Measurements from ENCODE around the gene BCL2L13.
"Not testable (repeated sequence)": the region's sequence is repeated elsewhere in the genome, so short reads cannot be mapped to it uniquely, and the experiment has no call there.

The BCL2L13 gene

GRCh38 chr22:17749605-17750395 is 111.2 kb downstream of the BCL2L13 start:
- peaks cover 0 to 5% of the 10 kb centered on the region in 2 donors for H3K36me3 ChIP-seq (ENCODE audit: control insufficient read depth in 1 of 2, insufficient read depth in 2 of 2, low read length in 2 of 2)
- H3K27me3 ChIP-seq (ENCODE audit: control insufficient read depth in 1 of 2, insufficient read depth in 2 of 2, low read length in 2 of 2) = no peaks in the 10 kb centered on the region
- H3K27ac ChIP-seq (ENCODE audit: low read depth, low read length) = no peak overlapping the region
- H3K9ac ChIP-seq (ENCODE audit: low read depth in 1 of 2, low read length in 2 of 2) = no peak overlapping the region
- no peaks in the 10 kb centered on the region for H3K4me1 ChIP-seq (ENCODE audit: control insufficient read depth in 1 of 2, insufficient read depth in 2 of 2, low read length in 2 of 2)
- no peak overlapping the region for H3K4me3 ChIP-seq (ENCODE audit: low read depth in 1 of 2, low read length in 2 of 2)
- H3K9me3 ChIP-seq (ENCODE audit: control insufficient read depth in 1 of 2, low read length in 2 of 2) = no peaks in the 10 kb centered on the region

GRCh38 chr22:17751596-17751995 is 113.0 kb downstream of the BCL2L13 start:
- Histone ChIP-seq H3K4me3 (ENCODE audit: low read depth in 1 of 2, low read length in 2 of 2) (no peak overlapping the region), H3K36me3 (ENCODE audit: control insufficient read depth in 1 of 2, insufficient read depth in 2 of 2, low read length in 2 of 2) (peaks cover 0 to 5% of the 10 kb centered on the region in 2 donors), H3K27me3 (ENCODE audit: control insufficient read depth in 1 of 2, insufficient read depth in 2 of 2, low read length in 2 of 2) (no peaks in the 10 kb centered on the region), H3K27ac (ENCODE audit: low read depth, low read length) (no peak overlapping the region), H3K4me1 (ENCODE audit: control insufficient read depth in 1 of 2, insufficient read depth in 2 of 2, low read length in 2 of 2) (no peaks in the 10 kb centered on the region), H3K9ac (ENCODE audit: low read depth in 1 of 2, low read length in 2 of 2) (no peak overlapping the region), H3K9me3 (ENCODE audit: control insufficient read depth in 1 of 2, low read length in 2 of 2) (no peaks in the 10 kb centered on the region)

- Histone ChIP-seq H3K4me3 (ENCODE audit: low read depth in 1 of 2, low read length in 2 of 2) (no peak overlapping the region), H3K9me3 (ENCODE audit: control insufficient read depth in 1 of 2, low read length in 2 of 2) (no peaks in the 10 kb centered on the region), H3K9ac (ENCODE audit: low read depth in 1 of 2, low read length in 2 of 2) (no peak overlapping the region), H3K27ac (ENCODE audit: low read depth, low read length) (no peak overlapping the region), H3K4me1 (ENCODE audit: control insufficient read depth in 1 of 2, insufficient read depth in 2 of 2, low read length in 2 of 2) (no peaks in the 10 kb centered on the region), H3K36me3 (ENCODE audit: control insufficient read depth in 1 of 2, insufficient read depth in 2 of 2, low read length in 2 of 2) (peaks cover 0 to 5% of the 10 kb centered on the region in 2 donors), H3K27me3 (ENCODE audit: control insufficient read depth in 1 of 2, insufficient read depth in 2 of 2, low read length in 2 of 2) (no peaks in the 10 kb centered on the region)
Measured at GRCh38 chr22:17753401-17753989, 114.9 kb downstream of the BCL2L13 start.

- Histone ChIP-seq H3K27ac (ENCODE audit: low read depth, low read length) (no peak overlapping the region), H3K9ac (ENCODE audit: low read depth in 1 of 2, low read length in 2 of 2) (no peak overlapping the region)
Measured at GRCh38 chr22:17754233-17754925, 115.8 kb downstream of the BCL2L13 start.

GRCh38 chr22:17761138-17761488 is 122.6 kb downstream of the BCL2L13 start:
- Histone ChIP-seq H3K4me3 (ENCODE audit: low read depth in 1 of 2, low read length in 2 of 2) (no peak overlapping the region), H3K9me3 (ENCODE audit: control insufficient read depth in 1 of 2, low read length in 2 of 2) (no peaks in the 10 kb centered on the region), H3K36me3 (ENCODE audit: control insufficient read depth in 1 of 2, insufficient read depth in 2 of 2, low read length in 2 of 2) (no peaks in the 10 kb centered on the region), H3K9ac (ENCODE audit: low read depth in 1 of 2, low read length in 2 of 2) (no peak overlapping the region), H3K27ac (ENCODE audit: low read depth, low read length) (no peak overlapping the region), H3K27me3 (ENCODE audit: control insufficient read depth in 1 of 2, insufficient read depth in 2 of 2, low read length in 2 of 2) (no peaks in the 10 kb centered on the region), H3K4me1 (ENCODE audit: control insufficient read depth in 1 of 2, insufficient read depth in 2 of 2, low read length in 2 of 2) (no peaks in the 10 kb centered on the region)

More at GRCh38 chr22:17754233-17754925, 115.8 kb downstream of the BCL2L13 start:
- H3K4me1 ChIP-seq (ENCODE audit: control insufficient read depth in 1 of 2, insufficient read depth in 2 of 2, low read length in 2 of 2) = no peaks in the 10 kb centered on the region
- peaks cover 0 to 5% of the 10 kb centered on the region in 2 donors for H3K36me3 ChIP-seq (ENCODE audit: control insufficient read depth in 1 of 2, insufficient read depth in 2 of 2, low read length in 2 of 2)
- no peaks in the 10 kb centered on the region for H3K27me3 ChIP-seq (ENCODE audit: control insufficient read depth in 1 of 2, insufficient read depth in 2 of 2, low read length in 2 of 2)
- H3K9me3 ChIP-seq (ENCODE audit: control insufficient read depth in 1 of 2, low read length in 2 of 2) = no peaks in the 10 kb centered on the region
- H3K4me3 ChIP-seq (ENCODE audit: low read depth in 1 of 2, low read length in 2 of 2) = no peak overlapping the region

GRCh38 chr22:17763442-17763841 is 124.9 kb downstream of the BCL2L13 start:
- H3K9ac ChIP-seq (ENCODE audit: low read depth in 1 of 2, low read length in 2 of 2); H3K4me3 ChIP-seq (ENCODE audit: low read depth in 1 of 2, low read length in 2 of 2); H3K27ac ChIP-seq (ENCODE audit: low read depth, low read length); H3K27me3 ChIP-seq (ENCODE audit: control insufficient read depth in 1 of 2, insufficient read depth in 2 of 2, low read length in 2 of 2); H3K36me3 ChIP-seq (ENCODE audit: control insufficient read depth in 1 of 2, insufficient read depth in 2 of 2, low read length in 2 of 2); H3K9me3 ChIP-seq (ENCODE audit: control insufficient read depth in 1 of 2, low read length in 2 of 2): not testable (repeated sequence)
- peaks cover 9 to 12% of the 10 kb centered on the region in 2 donors for H3K4me1 ChIP-seq (ENCODE audit: control insufficient read depth in 1 of 2, insufficient read depth in 2 of 2, low read length in 2 of 2)

GRCh38 chr22:17764036-17764435 is 125.5 kb downstream of the BCL2L13 start:
- Histone ChIP-seq H3K36me3 (ENCODE audit: control insufficient read depth in 1 of 2, insufficient read depth in 2 of 2, low read length in 2 of 2) (no peaks in the 10 kb centered on the region), H3K9ac (ENCODE audit: low read depth in 1 of 2, low read length in 2 of 2) (no peak overlapping the region), H3K4me1 (ENCODE audit: control insufficient read depth in 1 of 2, insufficient read depth in 2 of 2, low read length in 2 of 2) (peaks cover 10 to 13% of the 10 kb centered on the region in 2 donors), H3K4me3 (ENCODE audit: low read depth in 1 of 2, low read length in 2 of 2) (no peak overlapping the region), H3K27me3 (ENCODE audit: control insufficient read depth in 1 of 2, insufficient read depth in 2 of 2, low read length in 2 of 2) (no peaks in the 10 kb centered on the region), H3K9me3 (ENCODE audit: control insufficient read depth in 1 of 2, low read length in 2 of 2) (no peaks in the 10 kb centered on the region), H3K27ac (ENCODE audit: low read depth, low read length) (no peak overlapping the region)

- H3K9ac ChIP-seq (ENCODE audit: low read depth in 1 of 2, low read length in 2 of 2); H3K27ac ChIP-seq (ENCODE audit: low read depth, low read length); H3K27me3 ChIP-seq (ENCODE audit: control insufficient read depth in 1 of 2, insufficient read depth in 2 of 2, low read length in 2 of 2); H3K36me3 ChIP-seq (ENCODE audit: control insufficient read depth in 1 of 2, insufficient read depth in 2 of 2, low read length in 2 of 2); H3K9me3 ChIP-seq (ENCODE audit: control insufficient read depth in 1 of 2, low read length in 2 of 2); H3K4me3 ChIP-seq (ENCODE audit: low read depth in 1 of 2, low read length in 2 of 2): not testable (repeated sequence)
- H3K4me1 ChIP-seq (ENCODE audit: control insufficient read depth in 1 of 2, insufficient read depth in 2 of 2, low read length in 2 of 2) = peaks cover 18 to 21% of the 10 kb centered on the region in 2 donors
Measured at GRCh38 chr22:17764852-17765251, 126.3 kb downstream of the BCL2L13 start.

- Histone ChIP-seq H3K27ac (ENCODE audit: low read depth, low read length) (no peak overlapping the region), H3K9me3 (ENCODE audit: control insufficient read depth in 1 of 2, low read length in 2 of 2) (no peaks in the 10 kb centered on the region), H3K4me3 (ENCODE audit: low read depth in 1 of 2, low read length in 2 of 2) (no peak overlapping the region), H3K36me3 (ENCODE audit: control insufficient read depth in 1 of 2, insufficient read depth in 2 of 2, low read length in 2 of 2) (peaks cover 0 to 4% of the 10 kb centered on the region in 2 donors), H3K9ac (ENCODE audit: low read depth in 1 of 2, low read length in 2 of 2) (no peak overlapping the region), H3K27me3 (ENCODE audit: control insufficient read depth in 1 of 2, insufficient read depth in 2 of 2, low read length in 2 of 2) (no peaks in the 10 kb centered on the region), H3K4me1 (ENCODE audit: control insufficient read depth in 1 of 2, insufficient read depth in 2 of 2, low read length in 2 of 2) (peaks cover 33 to 34% of the 10 kb centered on the region in 2 donors)
Measured at GRCh38 chr22:17767233-17768065, 128.9 kb downstream of the BCL2L13 start.

All from duodenal mucosa (tissue), 2 donors.